Thyroid gland (tissue), 4 donors: ENCODE results near the gene TRPC1.

Experiments used
- POLR2A ChIP-seq, 2 donors: fragments of 450-650 bp; IDR thresholded peaks; one replicate each; pipeline ENCODE4 v1.6.1; 2017; ENCODE audit warnings: antibody characterized with exemption in 2 of 2, mild to moderate bottlenecking in 2 of 2, moderate library complexity in 1 of 2
- TF ChIP-seq, protein P1 (sequence below), 6 experiments: fragments of 200-600 bp in 3 of 6; fragments of 450-650 bp in 3 of 6; sonication (generic) in 3 of 6; IDR thresholded peaks; one replicate each; pipeline ENCODE4 v1.5.1; 2016 to 2019; ENCODE audit warnings: antibody characterized with exemption in 6 of 6, mild to moderate bottlenecking in 2 of 6, inconsistent platforms in 1 of 6, moderate library complexity in 1 of 6

DNA sequence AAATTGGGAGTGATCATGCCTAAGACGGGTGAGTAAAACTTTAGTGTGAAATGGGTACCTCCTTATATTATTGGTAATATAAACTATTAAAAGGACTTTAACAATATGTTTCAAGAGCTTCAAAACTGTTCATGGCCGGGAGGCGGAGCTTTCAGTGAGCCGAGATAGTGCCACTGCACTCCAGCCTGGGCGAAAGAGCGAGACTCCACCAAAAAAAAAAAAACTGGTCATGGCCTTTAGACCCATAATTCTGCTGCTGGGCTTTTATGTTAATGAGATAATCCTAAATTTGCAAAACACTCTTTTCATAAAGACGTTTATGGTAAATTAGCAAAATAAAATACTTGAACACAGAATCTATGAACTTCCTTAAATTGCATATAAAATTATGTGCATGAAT lies 22.8 kb downstream of the TRPC1 start:
- TF ChIP-seq, protein P1, sequence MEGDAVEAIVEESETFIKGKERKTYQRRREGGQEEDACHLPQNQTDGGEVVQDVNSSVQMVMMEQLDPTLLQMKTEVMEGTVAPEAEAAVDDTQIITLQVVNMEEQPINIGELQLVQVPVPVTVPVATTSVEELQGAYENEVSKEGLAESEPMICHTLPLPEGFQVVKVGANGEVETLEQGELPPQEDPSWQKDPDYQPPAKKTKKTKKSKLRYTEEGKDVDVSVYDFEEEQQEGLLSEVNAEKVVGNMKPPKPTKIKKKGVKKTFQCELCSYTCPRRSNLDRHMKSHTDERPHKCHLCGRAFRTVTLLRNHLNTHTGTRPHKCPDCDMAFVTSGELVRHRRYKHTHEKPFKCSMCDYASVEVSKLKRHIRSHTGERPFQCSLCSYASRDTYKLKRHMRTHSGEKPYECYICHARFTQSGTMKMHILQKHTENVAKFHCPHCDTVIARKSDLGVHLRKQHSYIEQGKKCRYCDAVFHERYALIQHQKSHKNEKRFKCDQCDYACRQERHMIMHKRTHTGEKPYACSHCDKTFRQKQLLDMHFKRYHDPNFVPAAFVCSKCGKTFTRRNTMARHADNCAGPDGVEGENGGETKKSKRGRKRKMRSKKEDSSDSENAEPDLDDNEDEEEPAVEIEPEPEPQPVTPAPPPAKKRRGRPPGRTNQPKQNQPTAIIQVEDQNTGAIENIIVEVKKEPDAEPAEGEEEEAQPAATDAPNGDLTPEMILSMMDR (IDR thresholded peaks at IDR 0.05), result no peak
- no peak for TF ChIP-seq POLR2A (IDR thresholded peaks at IDR 0.05)
